ENCODE results near the gene PRDM1.

The PRDM1 gene

DNA sequence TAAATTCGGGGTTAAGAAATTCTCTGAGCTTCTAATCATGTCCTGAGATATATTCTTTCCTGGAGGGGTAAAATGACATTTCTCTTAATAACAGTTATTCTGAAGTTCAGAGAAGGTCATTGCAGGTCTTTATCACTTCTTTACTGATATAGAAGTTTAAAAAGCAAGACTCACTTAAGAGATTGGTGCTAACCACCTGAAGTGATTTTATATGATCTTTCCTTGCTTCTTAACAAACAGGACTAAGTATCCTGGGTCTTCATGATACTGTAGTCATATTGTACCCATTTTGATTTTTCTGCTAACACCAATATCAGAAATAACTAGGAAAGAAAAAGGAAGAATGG lies 39.3 kb upstream of the PRDM1 start:
- no peak for TF ChIP-seq CTCF (conservative IDR thresholded peaks at IDR 0.05; ENCODE audit: low read depth, low read length)
- DNase-seq (ENCODE audit: low read depth), result no peak

DNA sequence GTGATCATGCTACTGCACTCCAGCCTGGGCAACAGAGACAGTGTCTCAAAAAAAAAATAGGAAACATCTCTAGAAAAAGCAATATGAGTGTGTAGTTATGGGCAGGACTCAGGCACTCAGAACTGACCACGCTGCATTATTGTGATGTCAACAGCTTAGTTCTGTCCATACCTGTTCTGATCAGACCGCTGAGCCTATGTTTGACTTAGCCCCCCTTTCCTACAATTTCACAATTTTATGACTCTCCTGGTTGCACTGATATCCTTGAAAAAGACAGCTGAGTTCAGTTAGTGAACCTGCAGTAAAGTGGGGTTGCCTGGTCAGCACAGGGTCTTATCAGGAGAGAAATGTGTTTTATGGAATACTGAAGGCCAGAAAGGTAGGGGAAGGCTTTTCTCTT lies 37.8 kb upstream of the PRDM1 start:
- no peak for TF ChIP-seq CTCF (conservative IDR thresholded peaks at IDR 0.05; ENCODE audit: low read depth, low read length)
- H3K4me3 ChIP-seq (ENCODE audit: low read depth, low read length), result no peak overlapping the region
- no peak for DNase-seq (ENCODE audit: low read depth)

More for the DNA sequence above, 39.3 kb upstream of the PRDM1 start:
- H3K4me3 ChIP-seq (ENCODE audit: low read depth, low read length), result no peak overlapping the region

- no peak for TF ChIP-seq CTCF (conservative IDR thresholded peaks at IDR 0.05; ENCODE audit: low read depth, low read length)
- DNase-seq (ENCODE audit: low read depth), result no peak
- H3K4me3 ChIP-seq (ENCODE audit: low read depth, low read length), result no peak overlapping the region
These were observed 35.6 kb upstream of the PRDM1 start for GRCh38 chr6:106050538-106050937.

- no peak overlapping the region for H3K4me3 ChIP-seq (ENCODE audit: low read depth, low read length)
- peak; percentile 21 for DNase-seq (ENCODE audit: low read depth)
- TF ChIP-seq CTCF (conservative IDR thresholded peaks at IDR 0.05; ENCODE audit: low read depth, low read length), result no peak
These were observed 34.9 kb upstream of the PRDM1 start for GRCh38 chr6:106051226-106051625.

- DNase-seq (ENCODE audit: low read depth), result no peak
- no peak for TF ChIP-seq CTCF (conservative IDR thresholded peaks at IDR 0.05; ENCODE audit: low read depth, low read length)
- no peak overlapping the region for H3K4me3 ChIP-seq (ENCODE audit: low read depth, low read length)
These were observed 32.5 kb upstream of the PRDM1 start for GRCh38 chr6:106053484-106054205.

DNA sequence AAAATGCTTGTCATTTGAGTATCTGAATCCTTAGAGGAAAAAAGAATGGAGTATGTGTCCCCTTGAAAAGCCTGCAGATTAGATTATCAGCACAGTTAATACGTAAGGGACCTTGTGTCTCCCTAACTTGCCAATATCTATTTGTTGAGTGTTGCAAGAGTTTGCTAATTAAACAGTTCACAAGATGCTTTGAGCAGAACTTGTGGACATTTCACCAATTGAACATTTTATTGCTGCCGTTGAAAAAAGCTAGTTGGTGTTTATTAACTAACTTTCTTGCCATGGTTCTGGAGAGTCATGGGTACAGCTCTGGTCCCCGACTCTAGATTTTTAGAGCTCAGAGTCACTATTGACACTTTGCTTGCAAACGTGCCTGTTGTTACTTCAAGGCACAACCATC lies 30.6 kb upstream of the PRDM1 start:
- no peak for DNase-seq (ENCODE audit: low read depth)
- no peak for TF ChIP-seq CTCF (conservative IDR thresholded peaks at IDR 0.05; ENCODE audit: low read depth, low read length)
- H3K4me3 ChIP-seq (ENCODE audit: low read depth, low read length), result no peak overlapping the region

- TF ChIP-seq CTCF (conservative IDR thresholded peaks at IDR 0.05; ENCODE audit: low read depth, low read length), result no peak
- DNase-seq (ENCODE audit: low read depth), result no peak
- no peak overlapping the region for H3K4me3 ChIP-seq (ENCODE audit: low read depth, low read length)
These were observed 29.9 kb upstream of the PRDM1 start for GRCh38 chr6:106056060-106056745.
